ENCODE measurements around the gene KRTAP13-4. TPM values are rescaled to one million over a fixed set of nuclear protein-coding genes. Genes with fewer than 3 reads are reported as not detected.

Gene KRTAP13-4
- total RNA-seq, 1 donor from 2014 or later: not detected

DNA sequence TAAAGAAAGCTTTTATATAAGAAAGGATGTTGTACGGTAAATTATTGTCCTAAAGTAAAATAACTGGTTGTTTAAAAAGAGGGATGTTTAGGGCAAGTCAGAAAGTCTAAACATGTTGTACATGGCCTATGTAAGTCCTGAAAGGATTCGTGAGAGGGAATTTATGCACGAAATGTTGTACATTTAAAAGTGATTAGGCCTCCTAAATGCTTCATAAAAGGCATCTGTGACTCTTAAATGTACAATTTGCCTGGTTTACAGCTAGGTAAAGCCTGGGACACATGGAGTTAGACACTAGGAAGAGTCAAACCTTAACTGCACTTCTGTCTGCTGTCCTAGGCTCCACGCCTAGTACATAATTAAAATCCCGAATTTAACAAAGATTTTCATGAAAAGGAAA lies 14.0 kb upstream of the KRTAP13-4 start:
- Histone ChIP-seq H3K27me3 (ENCODE audit: control insufficient read depth, insufficient read depth, low read length) (no peaks in the 10 kb centered on the region), H3K4me3 (ENCODE audit: low read depth, low read length) (no peak overlapping the region), H3K36me3 (ENCODE audit: control insufficient read depth, insufficient read depth, low read length) (no peaks in the 10 kb centered on the region)
- TF ChIP-seq, protein P1, sequence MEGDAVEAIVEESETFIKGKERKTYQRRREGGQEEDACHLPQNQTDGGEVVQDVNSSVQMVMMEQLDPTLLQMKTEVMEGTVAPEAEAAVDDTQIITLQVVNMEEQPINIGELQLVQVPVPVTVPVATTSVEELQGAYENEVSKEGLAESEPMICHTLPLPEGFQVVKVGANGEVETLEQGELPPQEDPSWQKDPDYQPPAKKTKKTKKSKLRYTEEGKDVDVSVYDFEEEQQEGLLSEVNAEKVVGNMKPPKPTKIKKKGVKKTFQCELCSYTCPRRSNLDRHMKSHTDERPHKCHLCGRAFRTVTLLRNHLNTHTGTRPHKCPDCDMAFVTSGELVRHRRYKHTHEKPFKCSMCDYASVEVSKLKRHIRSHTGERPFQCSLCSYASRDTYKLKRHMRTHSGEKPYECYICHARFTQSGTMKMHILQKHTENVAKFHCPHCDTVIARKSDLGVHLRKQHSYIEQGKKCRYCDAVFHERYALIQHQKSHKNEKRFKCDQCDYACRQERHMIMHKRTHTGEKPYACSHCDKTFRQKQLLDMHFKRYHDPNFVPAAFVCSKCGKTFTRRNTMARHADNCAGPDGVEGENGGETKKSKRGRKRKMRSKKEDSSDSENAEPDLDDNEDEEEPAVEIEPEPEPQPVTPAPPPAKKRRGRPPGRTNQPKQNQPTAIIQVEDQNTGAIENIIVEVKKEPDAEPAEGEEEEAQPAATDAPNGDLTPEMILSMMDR (IDR thresholded peaks at IDR 0.05; ENCODE audit: insufficient read depth, low read length, severe bottlenecking): no peak
- DNase-seq (ENCODE audit: low read depth) (no peak), FAIRE-seq (no peak)

DNA sequence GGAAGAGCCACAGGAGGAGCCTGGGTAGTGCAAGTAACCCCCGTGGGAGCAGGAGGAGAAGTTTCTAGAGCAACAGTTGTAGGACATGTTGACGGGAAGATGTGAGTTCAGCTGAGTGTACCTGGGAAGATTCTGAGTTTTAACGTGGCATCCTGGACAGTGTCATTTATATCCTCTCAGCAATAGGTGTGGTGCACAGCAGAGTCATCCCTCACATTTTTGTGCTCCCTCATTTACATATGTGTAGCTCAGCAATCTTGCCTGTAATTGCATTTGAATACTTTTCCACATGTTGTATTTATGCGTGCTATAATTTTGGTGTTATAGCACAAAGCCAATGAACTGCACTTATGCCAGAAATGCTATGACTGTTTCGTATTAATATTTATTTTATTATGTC lies 4.2 kb upstream of the KRTAP13-4 start, which contains the start of gene KRTAP13-3:
Gene KRTAP13-3 (minus strand): TSS at position 101 of the 400 bp plus-strand sequence. CDS start 14 bp downstream, at position 87.
- no peak within 1 kb of the TSS for H3K4me3 ChIP-seq (ENCODE audit: low read depth, low read length)
- H3K27me3 ChIP-seq (ENCODE audit: control insufficient read depth, insufficient read depth, low read length): no peaks in the 10 kb centered on the region
- FAIRE-seq: no peak
- TF ChIP-seq, protein P1 (IDR thresholded peaks at IDR 0.05; ENCODE audit: insufficient read depth, low read length, severe bottlenecking): no peak
- no peak for DNase-seq (ENCODE audit: low read depth)
- no peaks in the 10 kb centered on the region for H3K36me3 ChIP-seq (ENCODE audit: control insufficient read depth, insufficient read depth, low read length)

DNA sequence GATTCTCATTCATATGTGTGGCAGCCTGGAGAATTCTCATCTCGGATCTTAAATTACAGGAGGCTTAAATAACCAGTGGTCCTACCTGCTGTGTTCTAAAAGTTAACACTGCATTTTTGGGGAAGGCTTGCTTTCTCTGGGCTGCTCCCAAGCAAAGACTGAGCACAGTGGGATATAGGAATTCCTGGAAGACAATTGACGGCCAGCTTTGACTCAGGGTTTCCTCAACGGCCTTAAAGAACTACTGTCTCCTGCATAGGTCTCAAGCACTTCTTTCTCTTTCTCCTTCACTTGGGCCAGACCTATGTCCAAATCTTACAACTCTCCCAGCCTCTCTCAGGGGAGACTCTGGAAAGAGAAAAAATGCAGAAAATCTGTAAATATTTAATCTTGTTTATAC lies 3.3 kb upstream of the KRTAP13-4 start:
- TF ChIP-seq, protein P1 (IDR thresholded peaks at IDR 0.05; ENCODE audit: insufficient read depth, low read length, severe bottlenecking): no peak
- no peak overlapping the region for H3K4me3 ChIP-seq (ENCODE audit: low read depth, low read length)
- FAIRE-seq (no peak), DNase-seq (ENCODE audit: low read depth) (no peak)
- no peaks in the 10 kb centered on the region for H3K36me3 ChIP-seq (ENCODE audit: control insufficient read depth, insufficient read depth, low read length)
- no peaks in the 10 kb centered on the region for H3K27me3 ChIP-seq (ENCODE audit: control insufficient read depth, insufficient read depth, low read length)

GRCh38 chr21:30434033-30434631 lies 4.1 kb downstream of the KRTAP13-4 start:
- FAIRE-seq (peak; percentile 70), DNase-seq (ENCODE audit: low read depth) (peak; percentile 47)
- TF ChIP-seq, protein P1 (IDR thresholded peaks at IDR 0.05; ENCODE audit: insufficient read depth, low read length, severe bottlenecking): peak; percentile 73
- Histone ChIP-seq H3K27me3 (ENCODE audit: control insufficient read depth, insufficient read depth, low read length) (no peaks in the 10 kb centered on the region), H3K4me3 (ENCODE audit: low read depth, low read length) (no peak overlapping the region), H3K36me3 (ENCODE audit: control insufficient read depth, insufficient read depth, low read length) (no peaks in the 10 kb centered on the region)

DNA sequence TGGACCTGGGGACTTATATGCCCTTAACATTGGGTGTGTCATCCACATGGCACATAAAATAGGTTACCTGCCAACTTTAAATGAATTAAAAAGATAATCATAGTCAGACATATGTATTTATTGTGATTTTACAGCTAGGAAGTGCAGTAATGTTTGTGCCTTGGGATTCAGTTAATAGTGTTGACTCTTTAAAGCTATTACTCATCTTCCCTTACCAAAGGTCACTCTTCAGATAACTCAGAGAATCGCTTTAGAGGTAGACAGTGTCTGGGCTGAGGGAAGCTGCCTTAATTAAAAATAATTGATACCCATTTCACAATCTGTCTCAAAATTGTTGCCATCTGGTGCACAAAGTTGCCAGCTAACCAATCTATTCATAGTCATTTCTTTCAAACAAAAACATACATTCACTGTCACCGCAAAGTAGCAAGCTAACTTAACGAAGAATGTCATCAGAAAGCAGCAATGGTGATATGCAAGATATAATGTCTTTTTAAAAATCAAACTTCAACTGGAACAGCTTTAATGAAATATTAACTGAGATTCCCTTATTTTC lies 7.1 kb downstream of the KRTAP13-4 start:
- DNase-seq (ENCODE audit: low read depth): no peak
- no peak for FAIRE-seq
- TF ChIP-seq, protein P1 (IDR thresholded peaks at IDR 0.05; ENCODE audit: insufficient read depth, low read length, severe bottlenecking): no peak
- Histone ChIP-seq H3K27me3 (ENCODE audit: control insufficient read depth, insufficient read depth, low read length) (no peaks in the 10 kb centered on the region), H3K4me3 (ENCODE audit: low read depth, low read length) (no peak overlapping the region), H3K36me3 (ENCODE audit: control insufficient read depth, insufficient read depth, low read length) (no peaks in the 10 kb centered on the region)
